Fibroblast of skin of back (primary cell): Measurements from ENCODE around the gene PTTG1IP.
A peak's percentile ranks its signal among the peaks of the same experiment; 100 is the strongest.

Experiments
- DNase-seq: peaks from one replicate; pipeline ENCODE4 v3.0.0-alpha.2; 2013

The PTTG1IP gene

DNA sequence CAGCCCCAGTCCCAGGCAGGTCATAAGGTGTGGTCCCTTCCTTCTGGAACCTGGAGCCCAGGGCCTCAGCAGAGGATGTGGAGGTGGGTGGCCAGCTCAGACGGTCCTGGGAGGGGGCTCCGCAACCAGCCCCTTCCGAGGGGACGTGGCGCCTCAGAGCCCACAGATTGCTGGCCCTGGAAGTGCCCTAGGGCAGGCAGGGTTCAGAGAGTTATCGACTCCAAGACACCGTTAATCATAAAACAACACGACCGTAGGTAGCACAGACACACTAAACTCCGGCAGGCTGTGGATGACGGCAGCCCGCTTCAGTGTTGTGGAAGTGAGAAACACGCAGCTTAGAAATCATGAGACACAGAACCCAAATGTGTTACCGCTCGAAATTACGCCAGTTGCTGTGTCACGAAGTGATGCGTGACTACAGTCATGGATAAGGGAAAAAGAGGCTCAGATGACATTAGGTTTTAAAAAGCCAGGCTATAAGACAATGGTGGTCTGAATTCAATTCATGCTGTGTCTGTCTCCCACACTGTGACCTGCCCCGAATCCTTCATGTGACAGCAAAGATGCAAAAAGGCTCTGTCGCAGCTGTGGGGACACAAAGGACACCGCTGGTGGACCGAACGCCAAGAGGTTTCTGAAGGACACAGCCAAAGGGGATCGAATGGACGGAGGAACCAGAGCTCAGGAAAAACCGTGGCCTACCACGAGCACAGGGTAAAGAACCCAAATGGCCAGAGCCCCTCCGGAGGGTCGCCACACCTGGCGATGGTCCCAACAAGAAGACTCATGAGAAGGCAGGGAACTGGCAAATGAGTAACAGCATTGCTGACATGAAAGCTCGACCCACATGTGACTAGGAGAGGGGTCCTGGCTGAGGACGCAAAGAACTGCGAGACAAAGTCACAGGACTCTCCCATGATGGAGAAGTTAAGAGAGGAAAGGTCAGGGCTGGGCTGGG, 53.9 kb downstream of the PTTG1IP start:
- DNase-seq, result no peak

DNA sequence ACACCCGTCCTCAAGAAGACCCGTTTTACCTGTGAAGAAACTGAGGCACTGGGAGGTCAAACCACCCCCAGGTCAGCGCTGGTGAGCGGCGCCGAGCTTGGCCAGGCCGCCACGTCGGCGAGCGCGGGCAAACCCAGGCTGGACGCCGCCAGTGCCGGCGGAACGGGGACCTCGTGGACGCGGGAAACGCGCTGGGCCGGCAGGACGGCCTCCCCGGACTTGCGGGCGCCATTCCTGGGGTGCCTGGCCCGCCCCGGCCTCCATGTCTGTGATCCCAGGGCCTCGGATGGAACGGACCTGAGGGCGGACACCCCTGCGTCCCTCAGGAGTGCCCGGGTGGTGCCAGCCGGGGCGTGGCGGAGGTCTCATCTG, 54.9 kb downstream of the PTTG1IP start:
- DNase-seq, result no peak

DNA sequence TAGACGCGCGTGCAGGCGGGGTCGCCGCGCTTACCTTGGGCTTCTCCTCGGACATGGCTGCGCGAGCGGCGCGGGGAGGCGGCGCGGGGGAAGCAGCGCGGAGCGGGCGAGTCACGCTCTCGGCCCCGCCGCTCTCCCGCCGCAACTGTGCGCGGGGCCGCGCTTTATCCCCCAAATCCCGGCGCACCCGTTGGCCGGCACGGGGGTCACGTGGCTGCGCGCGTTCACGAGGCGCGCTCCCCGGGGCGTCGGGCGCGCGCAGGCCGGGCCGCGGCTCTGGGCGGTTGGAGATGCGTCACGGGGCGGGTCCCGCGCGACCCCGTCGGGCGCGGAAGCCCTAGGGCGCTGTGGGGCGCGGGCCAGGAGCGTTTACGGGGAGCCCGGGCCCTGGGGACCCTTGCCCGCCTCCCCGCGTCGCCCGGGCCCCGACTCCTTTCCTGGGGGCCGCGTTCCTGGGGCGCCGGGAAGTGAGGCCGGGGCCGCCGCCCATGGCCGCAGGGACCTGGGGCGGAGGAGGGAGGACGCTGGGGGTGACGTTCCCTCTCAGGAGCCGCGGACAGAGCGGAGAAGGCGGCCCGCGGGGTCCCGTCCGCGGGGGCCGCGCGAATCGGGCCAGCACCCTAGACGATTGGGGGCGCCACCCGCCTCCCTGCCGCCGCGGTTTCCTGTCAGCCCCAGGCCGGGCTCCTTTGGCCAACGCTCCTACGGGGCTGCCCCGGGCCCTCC, 55.4 kb downstream of the PTTG1IP start, which contains the start of gene SUMO3:
Gene SUMO3, minus strand, starts transcription at position 149 of the 726 bp plus-strand sequence. Its CDS starts 94 bp downstream, at position 55.
- peak; percentile 84 for DNase-seq

DNA sequence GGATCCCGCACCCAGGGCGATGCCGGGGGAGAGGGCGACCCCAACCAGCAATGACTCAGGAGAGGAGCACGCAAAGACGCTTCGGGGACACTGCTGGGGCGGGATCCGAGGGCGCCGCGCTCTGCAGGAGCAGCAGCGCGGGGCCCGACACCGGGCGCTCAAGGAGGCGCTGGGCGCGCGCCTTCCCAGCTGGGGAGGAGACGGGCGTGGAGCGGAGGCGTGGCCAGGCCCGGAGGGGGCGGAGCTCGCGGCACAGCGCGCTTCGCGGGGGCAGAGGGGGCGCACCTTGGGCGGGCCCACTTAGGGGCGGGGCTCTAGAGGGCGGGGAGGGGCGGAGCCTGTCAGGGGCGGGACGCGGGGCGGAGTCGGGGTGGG, 56.0 kb downstream of the PTTG1IP start:
- DNase-seq, result peak; percentile 83

DNA sequence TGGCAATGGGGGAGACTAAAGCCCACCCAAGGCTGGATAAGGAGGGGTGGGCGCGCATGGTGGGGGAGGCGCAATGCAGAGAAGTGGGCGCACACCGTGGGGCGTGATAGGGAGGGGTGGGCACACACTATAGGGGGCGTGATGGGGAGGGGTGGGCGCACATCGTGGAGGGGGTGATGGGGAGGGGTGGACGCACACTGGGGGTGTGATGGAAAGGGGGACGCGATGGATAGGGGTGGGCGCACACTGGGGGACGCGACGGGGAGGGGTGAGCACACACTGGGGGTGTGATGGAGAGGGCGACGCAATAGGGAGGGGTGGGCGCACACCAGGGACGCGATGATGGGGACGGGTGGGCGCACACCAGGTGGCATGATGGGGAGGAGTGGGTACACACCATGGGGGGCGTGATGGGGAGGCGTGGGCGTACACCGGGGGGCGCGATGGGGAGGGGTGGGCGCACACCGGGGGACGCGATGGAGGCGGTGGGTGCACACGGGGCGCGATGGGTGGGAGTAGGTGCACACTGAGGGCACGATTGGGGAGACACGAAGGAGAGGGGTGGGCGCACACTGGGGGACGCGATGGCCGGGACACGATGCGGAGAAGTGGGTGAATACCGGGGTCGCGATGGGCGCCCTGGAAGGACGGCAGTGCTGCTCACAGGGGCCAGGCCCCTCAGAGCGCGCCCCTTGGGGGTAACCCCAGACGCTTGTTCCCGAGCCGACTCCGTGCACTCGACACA, 56.6 kb downstream of the PTTG1IP start:
- DNase-seq, result no peak

DNA sequence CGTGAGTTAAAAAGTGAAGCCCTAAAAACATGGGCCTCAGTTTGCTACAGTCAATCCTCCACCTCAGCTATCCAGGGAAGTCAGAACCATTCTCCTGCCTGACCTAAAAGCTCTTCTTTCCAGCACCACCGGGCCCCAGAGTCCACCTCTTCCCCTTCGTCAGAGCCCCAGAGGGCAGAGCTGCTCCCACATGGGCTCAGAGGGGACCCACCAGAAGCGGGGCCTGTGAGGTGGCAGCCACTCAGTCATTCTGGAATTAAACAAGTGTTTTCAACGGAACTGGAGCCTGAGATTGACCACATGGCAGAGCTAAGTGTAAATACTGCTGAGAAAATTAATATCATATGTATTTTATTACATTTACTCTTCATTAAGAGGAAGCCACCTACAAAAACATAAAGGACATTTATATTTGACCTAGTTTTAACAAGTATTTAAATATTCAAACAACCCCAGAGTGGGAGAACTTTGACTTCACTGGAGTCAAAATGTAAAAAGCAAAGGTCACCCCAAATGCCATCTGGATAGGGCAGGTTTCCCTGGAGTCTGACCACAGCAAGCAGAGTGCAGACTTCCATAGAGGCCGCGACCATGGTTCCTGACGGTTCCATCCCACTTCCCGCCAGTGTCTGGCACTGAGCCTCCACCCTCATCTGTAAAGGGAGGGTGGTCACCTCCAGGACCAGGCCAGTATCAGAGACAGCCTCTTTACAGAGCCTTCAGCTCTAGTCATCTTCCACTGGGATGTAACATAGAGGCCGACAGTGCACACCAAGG, 57.5 kb downstream of the PTTG1IP start:
- no peak for DNase-seq

DNA sequence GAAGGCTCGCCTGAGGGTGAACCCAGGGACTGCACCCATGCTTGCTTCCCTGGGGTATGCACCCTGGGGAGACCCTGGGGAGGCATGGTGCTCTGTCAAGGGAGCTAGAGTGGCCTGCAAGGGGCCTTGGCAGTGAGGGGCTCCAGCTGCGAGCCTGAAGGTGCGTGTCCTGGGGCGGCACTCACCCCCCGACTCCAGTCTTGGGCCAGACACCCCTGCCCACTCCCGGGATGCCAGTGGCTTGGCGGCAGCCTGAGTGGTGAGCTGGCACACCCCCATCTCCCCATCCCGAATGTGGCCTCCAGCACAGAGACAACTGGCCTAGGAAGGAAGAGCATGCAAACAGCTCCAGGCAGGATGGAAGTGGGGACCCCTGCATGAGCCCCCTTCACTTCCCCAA, 58.3 kb downstream of the PTTG1IP start:
- DNase-seq, result no peak

DNA sequence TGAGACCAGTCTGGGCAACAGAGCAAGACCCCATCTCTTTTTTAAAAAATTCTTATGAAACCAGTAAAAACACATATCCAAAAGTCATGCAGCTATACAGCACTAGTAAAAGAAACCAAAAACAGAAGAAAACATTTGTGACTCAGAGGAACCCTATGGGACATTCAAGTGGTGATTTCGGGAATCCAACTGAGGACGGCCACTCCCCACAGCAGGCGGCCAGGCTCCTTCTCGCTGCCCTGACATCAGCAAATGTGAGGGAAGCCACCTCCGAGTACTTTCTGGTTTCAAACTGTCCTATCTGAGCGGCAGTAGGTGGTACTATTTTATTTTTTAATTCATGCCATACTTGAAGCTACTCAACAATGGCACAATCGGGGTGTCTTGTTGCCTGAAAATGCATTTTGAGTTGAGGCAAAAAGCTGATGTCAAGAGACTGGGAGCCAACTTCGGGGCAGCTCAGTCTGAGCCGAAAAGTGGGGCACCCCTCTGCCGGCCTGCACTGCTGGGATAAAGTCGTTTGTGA, 58.9 kb downstream of the PTTG1IP start:
- peak; percentile 54 for DNase-seq

DNA sequence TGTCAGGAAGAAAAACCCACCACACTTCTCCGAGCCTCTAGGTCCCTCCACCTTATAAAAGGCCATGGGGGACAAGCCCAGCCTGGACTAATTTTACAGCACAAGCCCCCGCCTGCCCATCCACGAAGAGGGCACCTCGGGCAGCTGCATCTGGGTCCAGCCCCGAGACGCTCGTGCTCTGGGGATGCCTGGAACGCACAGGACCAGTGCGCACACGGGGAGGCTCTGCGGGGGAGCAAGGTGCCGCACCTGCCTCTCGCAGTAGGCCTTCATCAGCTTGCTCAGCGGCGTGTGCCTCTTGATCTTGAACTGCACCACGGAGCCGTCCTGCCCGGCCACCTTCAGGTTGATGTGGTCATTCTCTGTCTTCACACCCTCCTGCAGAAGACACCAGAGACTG, 59.8 kb downstream of the PTTG1IP start:
- no peak for DNase-seq

DNA sequence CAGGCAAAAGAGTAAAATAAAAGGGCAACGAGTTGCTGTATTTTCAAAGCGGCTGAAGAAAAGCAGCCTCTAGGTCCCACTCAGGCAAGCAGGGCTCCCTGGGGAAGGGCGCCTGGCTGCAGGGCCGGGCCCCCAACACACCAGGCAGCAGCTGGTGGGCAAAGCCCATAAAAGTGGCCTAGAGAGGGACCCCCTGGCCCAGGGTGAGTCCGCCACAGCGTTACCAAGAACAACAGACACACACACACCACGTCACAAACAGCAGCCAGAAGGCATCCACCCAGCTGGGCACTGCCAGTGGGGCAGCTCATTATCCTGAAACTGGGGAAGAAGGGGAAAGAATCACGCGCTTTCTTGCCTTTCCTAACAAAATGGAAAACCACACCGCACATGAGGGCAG, 60.3 kb downstream of the PTTG1IP start:
- no peak for DNase-seq

DNA sequence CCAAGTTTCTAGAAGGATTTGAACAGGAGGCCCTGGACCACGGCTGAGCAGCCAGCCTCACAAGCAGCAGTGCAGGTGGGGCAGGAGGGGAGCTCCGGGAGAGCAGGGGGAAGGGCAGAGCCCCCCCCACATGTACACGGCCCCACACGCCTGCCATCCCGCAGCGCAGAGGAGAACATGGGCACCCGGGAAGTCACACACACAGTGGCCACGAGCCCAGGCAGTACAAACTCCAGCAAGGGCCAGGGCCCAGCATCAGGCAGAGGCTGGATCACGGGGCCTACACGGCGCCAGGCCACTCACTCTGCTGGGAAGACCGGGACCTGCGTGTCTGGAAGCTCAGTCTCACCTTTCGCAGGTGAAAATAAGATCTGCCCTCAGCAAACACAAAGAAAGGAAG, 60.9 kb downstream of the PTTG1IP start:
- DNase-seq, result no peak

DNA sequence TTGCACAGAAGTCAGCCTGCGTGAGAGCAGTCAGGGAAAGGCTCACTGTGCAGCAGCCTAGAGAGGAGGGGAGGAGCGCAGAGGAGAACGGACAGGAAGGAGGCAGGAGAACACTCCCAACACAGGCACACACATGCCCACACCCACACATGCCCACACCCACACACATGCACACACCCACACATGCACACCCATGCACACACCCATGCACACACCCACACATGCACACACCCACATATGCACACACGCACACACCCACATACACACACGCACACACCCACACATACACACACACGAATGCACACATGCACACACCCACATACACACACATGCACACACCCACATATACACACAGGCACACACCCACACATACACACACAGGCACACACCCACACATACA, 62.7 kb downstream of the PTTG1IP start:
- no peak for DNase-seq

DNA sequence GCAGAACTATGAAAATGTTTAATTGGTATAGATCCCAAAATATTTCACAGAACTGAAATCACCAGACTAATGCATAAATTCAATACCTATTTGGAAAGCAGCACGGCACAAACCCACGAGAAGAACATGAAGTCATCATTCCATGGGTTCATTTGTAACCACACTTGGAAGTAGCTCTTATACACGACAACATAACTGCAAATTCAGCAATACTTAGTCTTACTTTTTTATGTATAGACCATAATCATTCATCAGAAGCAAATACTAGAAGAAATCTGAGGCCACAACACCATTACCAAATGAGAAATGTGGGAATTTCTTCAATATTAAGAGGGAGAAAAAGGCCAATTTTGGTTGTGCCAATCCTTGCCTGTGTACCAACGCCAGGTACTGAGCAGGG, 67.6 kb downstream of the PTTG1IP start:
- DNase-seq, result no peak

DNA sequence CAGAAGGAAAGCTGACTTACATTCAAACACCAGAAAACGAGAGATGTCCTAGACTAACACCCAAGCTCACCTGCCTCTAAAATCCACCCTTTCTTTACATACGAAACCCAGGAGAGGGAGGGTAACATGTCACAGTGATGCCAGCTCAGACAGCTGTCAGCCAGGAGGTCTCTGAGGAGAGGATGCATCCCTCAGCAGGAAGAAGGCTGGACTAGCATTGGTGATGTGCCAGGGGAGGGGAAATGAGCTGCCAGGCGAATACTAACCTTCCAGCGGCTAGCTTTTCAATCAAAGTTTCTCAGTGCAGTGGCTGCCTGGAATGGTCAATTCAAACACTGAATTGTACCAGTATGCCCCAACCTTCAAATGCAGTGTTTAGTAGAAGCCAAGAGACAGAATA, 68.3 kb downstream of the PTTG1IP start:
- no peak for DNase-seq

DNA sequence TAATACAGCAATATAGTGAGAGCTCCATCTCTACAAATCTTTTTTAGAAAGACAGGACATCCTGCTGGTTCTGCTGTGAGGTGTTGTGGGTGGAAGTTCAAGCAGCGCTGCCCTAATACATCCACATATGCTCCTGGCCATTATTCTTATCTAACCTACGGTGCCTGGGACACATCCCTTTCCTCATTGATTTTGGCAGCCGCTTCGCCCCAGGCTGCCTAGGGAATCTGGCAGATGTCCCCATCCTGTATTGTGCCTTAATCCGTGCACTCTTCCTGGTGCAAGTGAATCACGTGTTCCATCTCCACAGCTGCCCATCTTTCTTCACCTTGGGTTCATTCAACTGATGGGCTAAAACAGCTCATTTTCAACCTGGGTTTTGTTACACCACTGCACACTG, 68.7 kb downstream of the PTTG1IP start:
- DNase-seq, result no peak

DNA sequence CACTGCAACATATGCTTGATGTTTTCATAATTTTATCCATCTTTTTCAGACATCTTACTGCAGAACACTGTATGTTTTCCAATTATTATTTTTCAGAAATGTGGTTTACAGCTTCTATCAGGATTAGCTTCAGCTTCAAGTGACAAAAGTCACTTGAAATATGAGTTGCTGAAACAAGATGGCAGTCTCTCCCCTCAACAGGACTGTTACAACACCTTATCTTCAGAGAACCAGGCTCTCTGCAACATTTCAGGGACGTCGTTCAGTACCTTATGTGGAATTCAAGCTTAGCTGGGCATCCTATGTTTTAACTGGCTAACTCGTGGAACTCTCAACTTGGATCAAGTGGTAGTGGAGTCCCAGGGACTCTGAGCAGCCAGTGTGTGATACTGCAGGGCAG, 69.8 kb downstream of the PTTG1IP start:
- DNase-seq, result no peak

DNA sequence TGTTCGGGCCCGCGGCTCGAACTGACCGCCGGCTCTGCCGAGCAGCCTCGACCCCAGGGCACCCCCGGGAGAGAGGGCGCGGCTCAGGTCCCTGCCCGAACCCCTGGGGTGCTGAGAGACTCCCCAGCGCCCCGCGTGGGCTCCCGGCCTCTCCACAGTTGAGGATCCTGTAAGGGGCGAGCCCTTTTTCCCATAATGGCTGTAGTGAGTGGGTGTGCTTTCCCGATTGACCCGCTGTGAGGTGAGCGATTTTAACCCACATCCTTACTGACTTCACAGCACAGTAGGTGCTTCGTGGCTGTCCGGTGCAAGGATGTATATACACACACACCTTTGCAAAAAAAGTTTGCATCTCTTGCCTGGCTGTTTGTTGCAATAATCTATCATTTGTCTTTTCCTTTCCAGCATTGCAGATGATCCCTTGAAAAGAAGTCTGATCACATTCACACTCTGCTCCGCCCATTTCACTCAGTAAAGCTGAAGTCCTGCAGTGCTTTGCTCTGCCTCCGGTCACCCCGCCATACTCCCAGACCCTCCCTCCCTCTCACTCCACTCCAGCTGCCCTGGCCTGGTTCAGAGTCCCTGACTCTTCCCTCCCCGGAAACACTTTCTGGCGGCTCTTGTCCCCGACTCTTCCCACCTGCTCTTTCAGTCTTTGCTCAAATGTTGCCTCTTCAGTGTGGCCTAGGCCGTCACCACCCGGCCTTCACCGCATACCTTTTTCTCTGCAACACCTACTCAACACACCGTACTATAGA, 70.9 kb downstream of the PTTG1IP start:
- DNase-seq, result no peak

DNA sequence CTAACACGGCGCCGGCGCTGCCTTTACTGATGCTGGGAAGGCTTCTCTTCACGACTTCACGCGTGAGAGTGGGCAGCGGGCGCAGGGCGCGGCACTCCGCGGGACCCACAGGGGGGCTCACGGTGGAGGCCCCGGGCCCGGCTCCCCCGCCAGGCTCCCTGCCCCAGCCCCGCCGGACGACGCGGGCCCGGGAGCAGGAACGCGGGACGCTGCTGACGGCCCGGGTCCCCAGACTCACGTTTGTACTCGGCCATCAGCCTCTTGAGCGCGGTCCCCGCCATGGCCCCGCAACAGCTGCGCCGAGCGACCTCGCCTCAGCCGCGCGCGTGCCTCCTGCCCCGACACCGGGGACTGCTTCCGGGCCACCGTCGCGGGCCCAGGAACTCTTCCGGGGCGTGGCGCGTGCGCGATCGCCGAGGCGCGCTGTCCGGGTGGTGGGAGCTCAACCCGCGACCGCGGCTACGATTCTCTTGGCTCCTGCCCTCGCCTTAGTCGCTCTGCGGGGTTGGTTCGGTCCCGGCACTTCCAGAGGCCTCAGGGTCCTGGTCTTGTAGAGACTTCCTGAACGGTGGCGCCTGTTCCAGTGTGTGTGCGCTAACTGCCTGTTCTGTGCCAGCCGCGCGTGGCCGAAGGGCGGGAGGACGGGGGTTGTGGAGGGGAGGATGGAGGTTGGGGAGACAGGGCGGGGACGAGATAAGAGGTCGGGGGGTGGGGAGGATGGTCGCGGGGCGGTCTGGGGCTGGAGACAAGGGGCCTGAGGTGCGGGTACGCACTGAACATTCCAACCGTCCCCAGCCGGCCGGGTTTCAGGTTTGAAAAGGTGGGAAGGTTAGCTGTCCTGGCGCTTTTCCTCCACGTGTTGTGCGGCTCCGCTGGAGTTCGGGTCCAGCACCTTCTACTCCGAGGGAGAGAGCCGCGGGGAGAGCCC, 71.8 kb downstream of the PTTG1IP start, which contains the start of gene UBE2G2:
Gene UBE2G2, minus strand, starts transcription at position 353 of the 928 bp plus-strand sequence. Its CDS starts 72 bp downstream, at position 281.
- peak; percentile 80 for DNase-seq

DNA sequence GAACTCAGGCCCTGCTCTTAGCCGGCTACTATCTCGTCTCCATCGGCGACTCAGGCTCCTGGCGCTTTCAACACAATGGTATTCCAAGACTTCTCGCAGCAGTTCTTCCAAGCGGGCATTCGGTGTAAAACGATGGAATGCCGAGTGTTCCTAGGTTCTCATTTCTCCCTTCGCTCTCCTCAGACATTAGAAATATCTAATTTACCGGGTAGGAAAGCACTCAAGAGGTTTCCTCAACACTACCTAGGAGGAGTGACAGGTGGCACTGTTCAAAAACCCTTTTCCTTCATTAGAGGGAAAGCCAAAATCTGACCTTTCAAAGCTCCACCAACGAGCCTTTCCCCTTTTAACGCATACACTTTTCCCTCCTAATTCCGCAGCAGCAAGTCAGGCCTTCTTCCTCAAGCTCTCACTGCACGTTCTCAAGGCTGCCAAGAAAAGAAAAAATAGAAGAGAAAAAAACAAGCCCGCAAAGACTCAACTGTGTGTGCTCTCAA, 72.5 kb downstream of the PTTG1IP start:
- peak; percentile 39 for DNase-seq

DNA sequence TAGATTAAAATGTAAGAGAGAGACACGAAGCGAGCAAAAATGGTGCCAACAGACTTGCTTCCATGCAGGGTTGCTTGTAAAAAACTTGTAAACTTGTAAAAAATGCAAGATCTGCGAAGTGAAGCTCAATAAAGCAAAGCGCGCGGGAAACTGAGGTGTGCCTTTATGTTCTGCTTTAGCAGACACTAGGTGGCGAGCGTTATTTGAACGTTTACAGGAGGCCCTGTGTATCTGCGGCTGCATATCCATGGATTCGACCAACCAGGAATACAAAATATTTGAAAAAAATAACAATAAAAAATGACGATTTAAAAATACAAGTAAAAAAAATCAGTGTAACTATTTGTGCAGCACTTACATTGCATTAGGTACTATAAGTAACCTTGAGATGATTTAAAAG, 73.4 kb downstream of the PTTG1IP start:
- peak; percentile 53 for DNase-seq
